Activated T-helper 1 cell treated with anti-CD3 and anti-CD28 coated beads, Interleukin-2, amount 50 U/mL, for 16 hours (primary cell): ENCODE results near the gene GPR152.
A peak's percentile ranks its signal among the peaks of the same experiment; 100 is the strongest.
"Not testable (repeated sequence)": the region's sequence is repeated elsewhere in the genome, so short reads cannot be mapped to it uniquely, and the experiment has no call there.

Experiments
- DNase-seq, 2 donors: peaks; one replicate each; pipeline ENCODE4 v3.0.0-alpha.2; 2020; ENCODE audit warnings: low read depth in 1 of 2, low spot score in 1 of 2

The GPR152 gene

DNA sequence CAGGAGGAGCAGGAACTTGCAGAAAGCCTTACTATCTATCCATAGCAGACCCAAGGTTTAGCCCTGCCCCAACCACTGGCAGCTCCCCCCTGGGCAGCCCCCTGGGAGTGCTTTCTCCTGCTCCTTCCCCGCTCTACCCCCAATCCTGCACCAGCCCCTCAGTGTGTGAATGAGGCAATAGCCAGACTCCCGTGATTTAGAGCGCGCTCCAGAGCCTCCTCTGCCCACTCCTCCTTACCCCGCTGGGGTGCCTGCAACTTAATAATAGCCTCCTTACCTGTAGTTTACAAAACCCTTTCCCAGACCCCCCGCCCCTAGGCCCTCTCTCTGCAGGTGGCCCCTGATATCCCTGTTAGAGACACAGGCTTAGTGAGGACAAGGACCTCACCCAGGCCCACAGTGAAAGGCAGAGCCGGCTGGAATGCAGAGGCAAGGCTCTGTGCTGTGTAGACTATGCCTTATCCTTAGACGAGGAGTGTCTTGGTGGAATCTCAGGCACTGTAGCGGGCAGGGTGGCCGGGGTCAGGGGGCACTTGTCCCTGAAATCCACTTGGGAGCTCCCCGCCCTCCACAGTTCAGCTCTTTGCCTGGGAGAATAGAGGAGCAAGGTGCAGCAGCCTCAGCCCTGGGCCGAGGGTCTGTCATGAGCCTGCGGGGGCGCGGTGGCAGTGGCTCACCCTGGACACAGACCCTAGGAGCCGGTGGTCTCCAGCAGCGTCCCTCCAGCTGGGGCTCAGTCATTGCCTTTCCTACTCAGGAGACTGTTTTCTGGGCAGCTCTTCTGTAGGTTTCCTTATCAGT lies 41.3 kb downstream of the GPR152 start:
- no peak for DNase-seq

DNA sequence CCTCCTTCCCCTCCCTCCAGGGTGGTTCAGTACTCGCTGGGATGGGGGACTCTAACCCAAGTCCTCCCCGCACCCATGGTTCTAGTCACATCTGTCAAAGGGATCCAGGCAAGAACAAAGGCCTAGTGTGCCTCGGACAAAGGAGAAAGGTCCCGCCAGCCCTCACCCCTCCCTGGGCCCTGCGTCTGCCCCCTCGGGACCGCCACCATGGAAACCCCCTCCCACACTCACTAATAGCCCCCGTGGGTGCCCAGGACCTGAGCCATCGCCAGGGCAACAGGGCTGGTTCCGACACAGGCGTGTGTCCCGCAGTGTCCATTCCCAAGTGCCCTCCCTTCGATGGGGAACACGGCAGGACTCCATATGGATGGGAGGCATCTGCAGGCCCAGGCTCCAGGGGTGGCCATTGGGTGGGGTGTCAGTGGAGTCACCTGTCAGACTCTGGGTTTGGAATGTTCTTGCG lies 42.1 kb downstream of the GPR152 start:
- DNase-seq, result no peak

DNA sequence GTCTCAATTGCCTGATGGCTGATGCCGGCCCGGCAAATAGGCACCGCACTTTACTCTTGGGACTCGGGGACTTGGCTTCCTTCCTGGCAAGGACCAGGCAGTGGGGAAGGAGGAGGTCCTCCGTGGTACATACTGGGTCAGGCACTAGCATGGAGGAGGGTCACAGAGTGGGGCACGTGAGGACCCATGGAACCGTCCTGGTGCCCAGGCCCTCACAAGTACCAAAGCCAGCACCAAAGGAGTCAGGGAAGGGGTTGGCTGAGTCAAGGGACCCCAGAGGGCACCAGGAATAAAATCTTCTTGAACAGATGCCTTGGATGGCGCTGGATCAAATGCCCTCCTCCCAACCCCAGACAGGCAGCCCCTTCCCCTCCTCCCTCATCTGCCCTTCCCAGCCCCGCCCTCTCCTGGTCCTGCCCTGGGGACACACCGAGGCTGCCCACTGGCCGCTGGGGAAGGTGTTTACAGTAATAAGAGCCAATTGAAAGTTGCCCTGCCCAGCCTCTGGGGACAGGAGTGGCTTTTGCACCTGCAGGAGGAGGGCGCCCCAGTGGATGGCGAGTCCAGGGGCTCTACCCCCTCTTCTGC lies 42.7 kb downstream of the GPR152 start:
- no peak for DNase-seq

DNA sequence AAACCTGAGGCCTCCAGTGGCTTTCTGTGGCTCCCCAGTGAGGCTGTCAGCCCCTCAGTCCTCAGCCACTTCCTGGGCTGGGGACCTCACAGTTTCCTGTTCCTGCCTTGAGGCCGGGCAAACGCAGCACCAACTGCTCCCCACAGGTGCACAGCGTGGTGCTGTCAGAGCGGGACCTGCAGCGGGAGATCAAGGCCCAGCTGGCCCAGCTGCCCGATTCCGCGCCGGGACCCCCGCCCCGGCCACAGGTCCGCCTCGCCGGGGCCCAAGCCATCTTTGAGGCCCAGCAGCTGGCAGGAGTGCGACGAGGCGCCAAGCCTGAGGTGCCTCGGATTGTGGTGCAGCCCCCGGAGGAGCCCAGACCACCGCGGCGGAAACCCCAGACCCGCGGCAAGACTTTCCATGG lies 43.3 kb downstream of the GPR152 start:
- DNase-seq, result peak; percentile 51 to 61

DNA sequence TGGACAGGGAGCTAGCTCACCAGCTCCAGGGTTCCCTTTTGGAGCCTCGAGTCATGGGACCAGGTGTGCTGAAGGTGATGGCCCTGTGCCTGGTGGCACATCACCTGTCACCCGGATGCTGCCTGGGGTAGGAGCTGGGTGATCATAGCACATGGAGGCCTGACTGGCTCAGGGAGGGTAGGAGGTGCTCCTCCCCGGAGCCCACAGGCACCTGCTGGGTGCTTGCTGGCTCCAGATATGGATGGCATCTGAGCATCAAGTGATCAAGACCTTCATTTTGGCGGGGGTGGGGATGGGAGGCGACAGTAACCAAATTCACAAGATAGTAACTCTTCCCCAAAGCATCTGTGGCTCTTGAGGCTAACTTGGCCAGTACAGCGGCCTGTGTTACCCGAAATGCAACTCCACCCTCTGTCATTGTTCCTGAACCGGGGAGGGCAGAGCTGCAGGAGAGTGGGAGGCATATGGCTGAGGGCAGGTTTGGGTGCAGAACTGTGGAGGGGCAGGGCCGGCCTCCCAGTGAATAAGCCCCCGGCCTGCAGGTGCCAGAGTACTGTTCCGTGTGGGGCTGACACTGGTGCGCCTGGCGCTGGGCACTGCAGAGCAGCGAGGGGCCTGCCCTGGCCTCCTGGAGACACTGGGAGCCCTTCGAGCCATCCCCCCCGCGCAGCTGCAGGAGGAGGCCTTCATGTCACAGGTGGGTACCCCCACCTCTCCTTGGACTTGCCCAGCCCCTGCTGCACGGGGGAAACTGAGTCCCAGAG lies 43.9 kb downstream of the GPR152 start:
- DNase-seq, result no peak

DNA sequence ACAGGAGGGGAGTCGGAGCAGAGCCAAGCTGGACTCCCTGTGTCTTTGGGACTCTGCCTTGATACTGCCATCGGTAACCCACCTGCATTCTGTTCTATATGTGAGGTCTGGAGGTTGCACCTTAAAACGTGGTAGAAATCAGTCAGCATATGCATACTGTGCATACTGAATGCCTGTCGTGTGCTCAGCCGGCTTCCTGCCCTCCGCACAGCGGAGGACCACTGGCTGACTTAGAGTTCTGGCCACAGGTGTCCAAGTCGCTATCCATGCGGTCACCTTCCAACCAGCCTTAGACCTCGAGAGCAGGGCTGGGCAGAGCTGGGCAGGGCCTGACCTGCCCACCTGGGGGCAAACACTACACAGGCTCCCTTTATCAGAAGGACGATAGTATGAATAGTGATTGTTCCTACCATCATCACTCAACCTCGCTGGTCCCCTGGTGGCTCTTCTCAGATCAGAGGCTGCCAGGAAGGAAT lies 44.8 kb downstream of the GPR152 start:
- no peak for DNase-seq

DNA sequence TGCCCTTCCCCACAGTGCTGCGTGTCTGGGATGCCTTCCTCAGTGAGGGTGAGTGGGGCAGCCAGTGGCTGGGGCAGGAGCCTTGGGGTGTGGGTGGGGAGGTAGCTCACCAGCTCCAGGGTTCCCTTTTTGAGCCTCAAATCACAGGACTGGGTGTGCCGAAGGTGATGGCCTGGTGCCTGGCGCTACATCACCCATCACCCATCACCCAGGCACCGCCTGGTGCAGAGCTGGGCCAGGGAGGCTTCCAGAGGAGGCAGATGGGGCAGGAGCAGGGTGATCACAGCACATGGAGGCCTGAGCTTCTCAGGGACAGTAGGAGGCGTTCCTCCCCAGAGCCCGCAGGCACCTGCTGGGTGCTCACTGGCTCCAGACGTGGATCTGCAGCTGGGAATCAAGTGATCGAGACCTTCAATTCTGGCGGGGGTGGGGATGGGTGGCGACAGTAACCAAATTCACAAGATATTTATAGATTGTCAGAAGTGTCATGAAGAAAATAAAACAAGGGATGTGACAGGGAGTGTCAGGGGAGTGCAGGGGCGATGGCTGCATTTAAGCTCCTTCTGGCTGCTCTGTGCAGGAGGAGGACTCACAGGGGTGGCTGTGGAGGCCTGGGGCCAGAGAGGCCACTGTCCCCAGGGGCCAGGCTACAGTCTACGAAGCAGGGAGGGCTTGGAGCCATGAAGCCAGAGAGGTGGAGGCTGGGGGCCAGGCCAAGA lies 45.4 kb downstream of the GPR152 start:
- DNase-seq, result no peak

DNA sequence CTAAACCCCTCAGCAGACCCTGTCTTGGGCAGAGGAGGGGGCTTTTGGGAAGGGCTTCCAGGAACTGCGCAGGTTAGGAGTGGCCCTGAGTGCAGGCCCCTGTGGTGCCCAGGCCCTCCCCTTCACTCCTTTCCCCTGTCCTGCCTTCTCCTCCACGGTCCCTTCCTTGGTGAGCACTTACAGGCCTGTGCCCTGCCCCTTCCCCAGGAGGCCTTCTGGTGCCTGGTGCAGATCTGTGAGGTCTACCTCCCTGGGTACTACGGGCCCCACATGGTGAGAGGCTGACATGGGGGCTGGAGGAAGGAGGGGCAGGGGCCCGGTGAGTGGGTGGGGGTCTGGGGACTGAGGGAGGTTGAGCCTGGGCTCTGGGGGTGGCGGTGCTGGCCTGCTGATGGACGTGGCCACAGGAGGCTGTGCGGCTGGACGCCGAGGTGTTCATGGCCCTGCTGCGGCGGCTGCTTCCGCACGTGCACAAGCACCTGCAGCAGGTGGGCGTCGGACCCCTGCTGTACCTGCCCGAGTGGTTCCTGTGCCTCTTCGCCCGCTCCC lies 46.0 kb downstream of the GPR152 start:
- DNase-seq, result no peak

DNA sequence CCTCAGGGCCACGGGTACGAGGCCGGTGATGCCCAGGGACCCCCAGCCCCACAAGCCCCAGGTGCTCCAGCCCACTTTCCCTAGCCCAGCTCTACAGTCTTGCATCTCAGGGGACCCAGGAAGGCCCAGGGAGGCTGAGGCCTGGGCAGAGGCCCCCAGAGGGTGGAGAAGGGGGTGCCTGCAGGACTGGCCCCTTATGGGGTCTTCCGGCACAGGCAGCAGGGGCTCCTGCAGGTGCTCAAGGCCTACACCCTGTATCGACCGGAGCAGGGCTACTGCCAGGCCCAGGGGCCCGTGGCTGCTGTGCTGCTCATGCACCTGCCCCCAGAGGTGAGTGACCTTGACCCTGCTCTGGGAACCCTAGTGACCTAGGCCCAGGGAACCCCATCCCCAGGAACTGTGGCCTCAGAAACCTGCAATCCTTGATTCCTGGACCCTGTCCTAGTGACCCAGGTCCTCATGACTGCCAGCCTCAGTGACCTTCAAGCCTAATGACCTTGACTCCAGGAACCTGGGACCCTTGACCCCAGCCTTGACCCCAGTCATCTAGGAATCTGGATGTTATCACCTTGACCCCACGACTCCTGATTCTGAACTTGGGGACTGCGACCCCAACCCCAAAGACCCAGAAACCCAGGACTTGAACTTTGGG lies 46.7 kb downstream of the GPR152 start:
- no peak for DNase-seq

DNA sequence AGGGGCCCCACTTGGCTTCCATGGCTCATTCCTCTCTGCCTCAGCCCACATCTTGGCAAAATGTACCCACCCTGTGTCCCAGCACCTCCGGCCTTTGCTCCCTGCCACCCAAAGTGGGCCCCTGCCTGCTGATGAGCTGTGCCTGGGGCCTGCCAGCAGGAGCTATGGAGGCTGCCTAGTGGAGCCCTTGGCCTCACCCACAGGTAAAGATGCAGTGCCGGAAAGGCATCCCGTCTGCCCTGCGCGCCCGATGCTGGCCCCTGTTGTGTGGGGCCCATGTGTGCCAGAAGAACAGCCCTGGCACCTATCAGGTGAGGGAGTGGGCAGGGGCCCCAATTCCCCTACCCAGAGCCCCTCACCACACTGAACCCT lies 47.3 kb downstream of the GPR152 start:
- no peak for DNase-seq

DNA sequence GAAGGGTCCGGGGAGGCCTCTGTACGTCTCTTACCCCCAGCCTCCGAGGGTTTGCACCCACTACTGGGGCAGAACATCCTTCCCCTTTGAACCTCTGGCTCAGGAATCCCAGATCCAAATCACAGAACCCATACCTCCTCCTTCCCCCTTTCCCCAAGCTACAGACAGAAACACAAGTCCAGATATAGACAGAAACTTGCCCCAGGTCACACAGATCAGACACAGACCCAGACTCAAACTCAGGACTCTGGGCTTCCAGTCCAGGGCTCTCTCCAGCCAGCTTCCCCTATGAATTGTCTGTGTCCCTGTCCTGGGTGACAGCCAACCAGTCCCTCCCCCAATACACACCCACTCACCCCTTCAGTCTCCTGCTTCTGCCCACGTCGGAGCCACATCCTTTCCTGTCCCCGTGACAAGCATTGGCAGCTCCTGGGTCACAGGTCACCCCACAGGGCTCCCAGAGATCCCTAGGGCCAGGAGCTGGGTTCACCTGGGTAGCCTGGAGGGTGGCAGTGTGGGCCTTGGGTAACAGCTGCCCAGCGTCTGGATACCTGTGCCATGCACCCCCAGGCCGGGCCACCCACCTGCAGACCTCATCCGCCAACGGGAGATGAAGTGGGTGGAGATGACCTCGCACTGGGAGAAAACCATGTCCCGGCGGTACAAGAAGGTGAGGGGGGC lies 47.9 kb downstream of the GPR152 start:
- DNase-seq, result no peak

DNA sequence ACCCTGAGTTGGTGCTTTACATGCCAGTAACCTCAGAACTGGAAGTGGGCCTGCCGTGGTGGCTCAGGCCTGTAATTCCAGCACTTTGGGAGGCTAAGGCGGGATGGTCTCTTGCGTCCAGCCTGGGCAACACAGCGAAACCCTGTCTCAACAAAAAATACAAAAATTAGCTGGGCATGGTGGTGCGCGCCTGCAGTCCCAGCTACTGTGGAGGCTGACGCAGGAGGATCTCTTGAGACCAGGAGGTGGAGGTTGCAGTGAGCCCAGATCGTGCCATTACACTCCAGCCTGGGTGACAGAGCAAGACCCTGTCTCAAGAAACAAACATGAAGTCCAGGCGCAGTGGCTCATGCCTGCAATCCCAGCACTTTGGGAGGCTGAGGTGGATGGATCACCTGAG lies 49.4 kb downstream of the GPR152 start:
- DNase-seq, result not testable (repeated sequence)

DNA sequence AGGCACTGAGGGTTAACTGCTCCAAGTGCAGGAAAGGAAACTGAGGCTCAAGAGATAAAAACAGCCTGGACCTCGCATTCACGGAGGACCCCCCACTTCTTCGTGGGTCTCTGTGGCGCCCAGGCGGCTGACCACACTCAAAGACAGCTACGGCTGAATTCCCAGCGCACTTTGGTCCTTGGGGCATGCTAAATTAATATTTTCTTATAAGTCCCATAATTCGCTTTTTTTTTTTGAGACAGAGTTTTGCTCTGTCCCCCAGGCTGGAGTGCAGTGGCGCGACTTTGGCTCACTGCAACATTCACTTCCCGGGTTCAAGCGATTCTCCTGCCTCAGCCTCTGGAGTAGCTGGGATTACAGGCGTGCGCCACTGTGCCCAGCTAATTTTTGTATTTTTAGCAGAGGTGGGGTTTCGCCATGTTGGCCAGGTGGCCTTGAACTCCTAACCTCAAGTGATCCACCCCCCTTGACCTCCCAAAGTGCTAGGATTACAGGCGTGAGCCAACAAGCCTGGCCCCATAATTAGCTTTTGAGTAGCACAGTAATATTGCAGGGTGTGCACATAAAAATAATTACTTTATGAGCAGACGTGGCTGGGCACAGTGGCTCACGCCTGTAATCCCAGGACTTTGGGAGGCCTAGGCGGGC lies 50.2 kb downstream of the GPR152 start:
- not testable (repeated sequence) for DNase-seq

DNA sequence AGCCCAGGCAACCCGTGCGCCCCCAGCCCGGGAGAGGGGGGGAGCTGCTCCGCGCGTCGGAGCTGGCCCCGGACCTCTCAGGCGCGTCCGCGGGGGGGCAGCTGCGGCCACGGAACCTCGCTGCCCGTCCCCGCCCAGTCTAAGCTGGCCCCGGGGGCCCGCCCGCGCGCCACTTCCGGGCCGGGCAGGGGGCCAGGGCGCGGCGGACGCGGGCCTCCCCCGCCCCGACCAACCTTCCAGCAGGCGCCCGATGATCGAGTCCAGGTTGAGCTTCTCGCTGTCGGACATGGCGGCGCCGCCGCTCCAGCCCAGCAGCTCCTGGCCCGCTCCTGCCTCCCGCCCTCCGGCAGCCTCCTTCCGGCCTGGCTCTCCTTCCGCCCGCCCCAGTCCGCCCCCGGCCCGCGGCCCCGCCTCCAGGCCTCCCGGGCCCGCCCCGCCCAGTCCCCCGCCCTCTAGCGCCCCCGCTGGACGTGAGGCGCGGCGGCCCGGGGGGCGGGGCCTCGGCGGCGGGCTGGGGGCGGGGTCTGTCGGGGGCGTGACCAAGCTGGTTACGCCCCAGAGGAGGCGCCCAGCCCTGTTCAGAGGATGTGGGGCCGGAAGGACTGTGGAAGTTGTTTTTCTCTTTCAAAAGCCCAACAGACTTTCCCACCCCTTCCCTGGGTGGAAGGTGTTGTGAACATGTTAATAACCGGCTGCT lies 50.9 kb downstream of the GPR152 start, which contains the start of gene PPP1CA:
TSS of gene PPP1CA (minus strand) at position 364 of the 697 bp plus-strand sequence. CDS start at position 288, 76 bp downstream.
- peak; percentile 85 to 90 for DNase-seq
